Fibroblast of the aortic adventitia (primary cell): Measurements from ENCODE around the gene LDLR. TPM values are rescaled to one million over a fixed set of nuclear protein-coding genes. Genes with fewer than 3 reads are reported as not detected.
"Not testable (repeated sequence)": the region's sequence is repeated elsewhere in the genome, so short reads cannot be mapped to it uniquely, and the experiment has no call there.

Experiments
- DNase-seq: peaks from one replicate; pipeline ENCODE4 v3.0.0-alpha.2; 2010; ENCODE audit warnings: low read depth
- H3K4me3 ChIP-seq: 2 replicates; pipeline ENCODE4 v1.5.1; 2011; ENCODE audit warnings: low read depth, mild to moderate bottlenecking, control low read depth, low read length, moderate library complexity
- CTCF ChIP-seq: IDR thresholded peaks from 2 replicates; pipeline ENCODE4 v1.5.1; 2011; ENCODE audit warnings: mild to moderate bottlenecking, low read length, control low read depth, inconsistent platforms; ENCODE audit not compliant: insufficient read depth
- total RNA-seq: library from RNA; depleted of rRNA; stranded (reverse); fragments of >200 nt; gene quantifications from 2 replicates; pipeline ENCODE4 v1.2.3, GENCODE V29; 2012; ENCODE audit warnings: low replicate concordance

Gene LDLR
- total RNA-seq, 1 donor: 116 TPM

GRCh38 chr19:11179716-11180297 lies 90.5 kb downstream of the LDLR start:
- DNase-seq: no peak
- H3K4me3 ChIP-seq: no peak overlapping the region
- TF ChIP-seq CTCF: no peak

DNA sequence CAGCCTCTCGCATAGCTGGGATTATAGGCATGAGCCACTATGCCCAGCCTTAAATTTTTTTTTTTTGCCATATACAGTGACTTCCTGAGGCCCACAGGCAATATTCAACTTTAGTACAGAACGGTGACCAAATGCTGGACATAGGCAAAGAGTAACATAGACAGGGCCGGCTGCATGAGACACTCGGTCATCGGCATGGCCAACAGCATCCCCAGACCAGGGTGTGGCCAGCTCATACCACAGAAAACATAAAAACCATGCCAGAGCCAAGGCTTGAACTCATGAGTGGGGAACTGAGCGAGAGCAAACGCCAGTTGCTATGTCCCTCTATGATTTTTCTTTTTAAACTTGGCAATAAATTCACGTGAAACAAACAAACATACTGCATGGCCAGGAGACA lies 91.1 kb downstream of the LDLR start:
- H3K4me3 ChIP-seq: no peak overlapping the region
- DNase-seq: peak; percentile 50
- TF ChIP-seq CTCF: no peak

DNA sequence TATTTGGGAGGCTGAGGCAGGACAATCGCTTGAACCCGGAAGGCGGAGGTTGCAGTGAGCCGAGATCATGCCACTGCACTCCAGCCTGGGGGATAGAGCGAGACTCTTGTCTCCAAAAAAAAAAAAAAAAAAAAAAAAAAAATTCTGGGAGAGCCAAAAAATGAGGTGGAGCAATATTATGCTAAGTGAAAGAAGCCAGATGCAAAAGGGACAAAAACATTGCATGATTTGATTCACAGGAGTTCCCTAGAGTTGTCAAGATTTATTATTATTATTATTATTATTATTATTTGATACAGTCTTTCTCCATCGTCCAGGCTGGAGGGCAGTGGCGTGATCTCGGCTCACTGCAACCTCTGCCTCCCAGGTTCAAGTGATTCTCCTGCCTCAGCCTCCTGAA lies 91.7 kb downstream of the LDLR start:
- H3K4me3 ChIP-seq, DNase-seq: not testable (repeated sequence)

DNA sequence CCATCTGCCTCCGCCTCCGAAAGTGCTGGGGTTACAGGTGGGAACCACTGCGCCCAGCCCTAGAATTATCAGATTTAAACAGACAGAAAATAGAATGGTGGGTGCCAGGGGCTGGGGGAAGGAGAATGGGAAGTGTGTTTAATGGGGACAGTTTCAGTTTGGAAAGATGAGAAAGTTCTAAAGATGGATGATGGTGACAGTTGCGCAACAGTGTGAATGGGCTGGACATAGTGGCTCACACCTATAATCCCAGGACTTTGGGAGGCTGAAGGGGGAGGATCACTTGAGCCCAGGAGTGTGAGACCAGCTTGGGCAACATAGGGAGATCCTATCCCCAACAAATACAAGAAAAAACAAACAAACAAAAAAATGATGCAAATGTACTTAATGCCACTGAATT lies 92.2 kb downstream of the LDLR start:
- no peak overlapping the region for H3K4me3 ChIP-seq
- TF ChIP-seq CTCF: no peak
- no peak for DNase-seq

Other genes with a start within 250 kb of the LDLR start
- 0.41 and 0.81 TPM in 2 replicates for gene C19orf38, start 241.0 kb upstream of the LDLR start, total RNA-seq
- gene CARM1, start 217.9 kb upstream of the LDLR start, total RNA-seq: 16.4 and 39.6 TPM in 2 replicates
- 68.7 and 89.1 TPM in 2 replicates for gene YIPF2, start 160.8 kb upstream of the LDLR start, total RNA-seq
- gene TIMM29, start 160.7 kb upstream of the LDLR start, total RNA-seq: 18.4 and 41.5 TPM in 2 replicates
- 46.5 and 63.8 TPM in 2 replicates for gene SMARCA4, start 128.4 kb upstream of the LDLR start, total RNA-seq
- gene SPC24, start 66.3 kb downstream of the LDLR start, total RNA-seq: 8.9 and 49.0 TPM in 2 replicates
- gene KANK2, start 108.1 kb downstream of the LDLR start, total RNA-seq: 398 and 590 TPM in 2 replicates
- gene ANGPTL8, start 150.2 kb downstream of the LDLR start, total RNA-seq: not detected in 2 replicates
- gene DOCK6, start 173.1 kb downstream of the LDLR start, total RNA-seq: 13.6 and 19.7 TPM in 2 replicates
- not detected in 2 replicates for gene TSPAN16, start 206.7 kb downstream of the LDLR start, total RNA-seq